HAP-1 (cell line): ENCODE data around the gene RBMS1.
"Not testable (repeated sequence)": the region's sequence is repeated elsewhere in the genome, so short reads cannot be mapped to it uniquely, and the experiment has no call there.

Experiments used
- DNase-seq, 2 experiments: peaks; one replicate each; pipeline ENCODE4 v3.0.0-alpha.2; 2016 to 2020; ENCODE audit warnings: low spot score in 2 of 2
- H3K27me3 ChIP-seq: fragments of 250-450 bp; sonication (Bioruptor Pico); 2 replicates; pipeline ENCODE4 v1.5.1; 2020; ENCODE audit warnings: low read depth, mild to moderate bottlenecking, moderate library complexity
- H3K36me3 ChIP-seq: fragments of 250-450 bp; sonication (Bioruptor Pico); replicated peaks from 2 replicates; pipeline ENCODE4 v1.5.1; 2020; ENCODE audit warnings: mild to moderate bottlenecking
- H3K4me1 ChIP-seq: fragments of 250-450 bp; sonication (Bioruptor Pico); 2 replicates; pipeline ENCODE4 v1.5.1; 2020; ENCODE audit warnings: mild to moderate bottlenecking
- H3K4me3 ChIP-seq: fragments of 250-450 bp; sonication (Bioruptor Pico); 2 replicates; pipeline ENCODE4 v1.5.1; 2020; ENCODE audit warnings: mild to moderate bottlenecking, moderate library complexity
- H3K9me3 ChIP-seq: fragments of 250-450 bp; sonication (Bioruptor Pico); 2 replicates; pipeline ENCODE4 v1.5.1; 2020; ENCODE audit warnings: mild to moderate bottlenecking, moderate library complexity
- in situ Hi-C: fragments of 300-500 bp; cut with MboI; formaldehyde crosslinking; loops from 3 replicates; pipeline ENCODE4 v1.14.3; 2020; ENCODE audit warnings: low sequenced_read_pairs, inconsistent platforms, mixed read lengths

Gene RBMS1

DNA sequence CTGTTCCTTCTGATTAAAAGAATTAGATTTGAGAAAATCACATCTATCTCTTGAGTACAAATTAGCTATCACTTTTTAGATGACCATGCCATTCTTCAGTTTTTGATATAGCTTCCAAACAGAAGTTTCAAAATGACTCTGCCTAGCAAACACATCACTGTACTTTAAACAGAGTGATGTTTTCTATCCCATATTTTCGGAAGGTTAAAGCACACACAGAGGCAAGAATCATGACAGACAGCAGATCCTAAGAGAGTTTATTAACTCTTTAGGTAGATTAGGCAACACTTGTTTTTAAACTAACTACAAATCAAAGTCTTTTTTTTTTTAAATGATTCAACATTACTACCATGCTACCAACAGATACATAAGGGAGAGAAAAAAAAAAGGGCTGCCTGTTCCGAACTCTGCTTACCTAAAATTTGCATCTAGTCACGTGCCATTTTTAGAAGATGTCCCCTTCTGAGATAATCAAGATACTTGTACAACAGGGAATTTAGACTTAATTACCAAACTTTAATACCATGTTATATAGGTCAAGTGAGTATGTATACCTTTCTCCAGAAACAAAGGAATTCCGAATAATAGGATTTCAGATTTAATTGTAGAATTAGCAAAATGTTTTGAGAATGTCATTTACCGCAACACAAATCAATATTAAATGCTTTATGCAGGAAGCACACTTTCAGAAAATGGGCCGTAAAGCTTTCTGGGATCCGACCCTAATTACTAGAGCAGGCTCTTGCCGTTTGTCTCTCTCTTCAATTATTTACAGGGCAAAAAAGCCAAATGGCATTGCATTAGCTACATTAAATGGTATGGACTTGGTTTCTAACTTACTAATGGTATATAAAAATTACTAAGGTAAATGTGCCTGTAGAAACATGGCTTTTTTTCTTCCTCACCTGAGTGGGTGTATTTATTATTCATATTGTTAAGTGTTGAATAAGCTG is 2.6 kb downstream of the RBMS1 start:
- H3K9me3 ChIP-seq: no peaks in the 10 kb centered on the region
- DNase-seq: no peak
- no peaks in the 10 kb centered on the region for H3K27me3 ChIP-seq
- H3K4me3 ChIP-seq: peak overlapping the region; percentile 70
- in situ Hi-C loops: no loop called here
- H3K36me3 ChIP-seq: no peaks in the 10 kb centered on the region
- H3K4me1 ChIP-seq: peaks cover 20% of the 10 kb centered on the region

DNA sequence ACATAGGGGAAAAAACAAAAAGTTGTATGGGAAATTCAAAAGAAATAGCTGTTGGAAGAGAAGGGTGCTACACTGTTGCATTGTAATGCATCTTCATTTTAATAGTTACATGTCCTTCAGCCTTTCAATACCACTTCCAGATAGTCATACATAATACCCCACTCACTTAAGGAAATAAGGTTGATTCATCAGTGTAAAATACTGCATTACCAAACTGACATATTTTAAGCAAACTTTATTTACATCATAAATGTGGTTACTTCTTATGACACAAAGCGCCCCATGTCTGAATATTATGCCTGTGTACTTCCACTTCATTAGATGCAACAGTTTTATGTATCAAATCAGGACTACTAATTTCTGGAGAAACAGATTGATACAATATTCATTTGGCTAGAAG is 4.5 kb downstream of the RBMS1 start:
- Histone ChIP-seq H3K4me3 (no peak overlapping the region), H3K9me3 (no peaks in the 10 kb centered on the region), H3K4me1 (peaks cover 17% of the 10 kb centered on the region), H3K36me3 (no peaks in the 10 kb centered on the region), H3K27me3 (no peaks in the 10 kb centered on the region)
- in situ Hi-C loops: no loop called here
- DNase-seq: no peak

DNA sequence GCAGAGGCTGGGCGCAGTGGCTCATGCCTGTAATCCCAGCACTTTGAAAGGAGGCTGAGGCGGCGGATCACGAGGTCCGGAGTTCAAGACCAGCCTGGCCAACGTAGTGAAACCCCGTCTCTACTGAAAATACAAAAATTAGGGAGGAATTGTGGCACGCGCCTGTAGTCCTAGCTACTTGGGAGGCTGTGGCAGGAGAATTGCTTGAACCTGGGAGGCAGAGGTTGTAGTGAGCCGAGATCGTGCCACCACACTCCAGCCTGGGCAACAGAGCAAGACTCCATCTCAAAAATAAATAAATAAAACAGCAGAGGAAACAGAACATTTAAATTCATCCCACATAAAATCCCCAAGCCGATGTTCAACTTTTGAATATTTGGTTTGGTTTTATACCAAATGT is 5.3 kb downstream of the RBMS1 start:
- H3K9me3 ChIP-seq, DNase-seq, H3K36me3 ChIP-seq, in situ Hi-C loops, H3K4me3 ChIP-seq, H3K27me3 ChIP-seq: not testable (repeated sequence)
- H3K4me1 ChIP-seq: peaks cover 15% of the 10 kb centered on the region

DNA sequence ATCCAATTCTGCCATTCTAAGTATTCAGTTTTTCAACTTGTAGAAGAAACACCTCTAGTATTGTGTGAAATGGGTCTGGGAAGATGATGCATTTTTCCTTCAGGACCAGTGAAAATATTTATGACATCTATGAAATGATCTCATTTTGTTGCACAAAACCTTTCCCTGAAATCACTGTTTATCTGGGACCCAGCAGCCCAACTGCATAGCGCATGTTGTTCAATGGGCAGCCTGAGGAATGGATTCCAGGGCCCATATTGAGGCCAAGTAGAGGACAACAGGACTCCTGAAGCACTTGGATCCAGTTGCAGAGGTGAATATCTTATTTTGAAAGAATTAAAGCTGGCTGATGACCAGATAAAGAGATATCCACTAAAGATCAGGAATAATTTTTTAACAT is 7.3 kb downstream of the RBMS1 start:
- in situ Hi-C loops: no loop called here
- Histone ChIP-seq H3K36me3 (no peaks in the 10 kb centered on the region), H3K27me3 (no peaks in the 10 kb centered on the region), H3K4me3 (no peak overlapping the region), H3K9me3 (no peaks in the 10 kb centered on the region), H3K4me1 (peaks cover 18% of the 10 kb centered on the region)
- DNase-seq: no peak

DNA sequence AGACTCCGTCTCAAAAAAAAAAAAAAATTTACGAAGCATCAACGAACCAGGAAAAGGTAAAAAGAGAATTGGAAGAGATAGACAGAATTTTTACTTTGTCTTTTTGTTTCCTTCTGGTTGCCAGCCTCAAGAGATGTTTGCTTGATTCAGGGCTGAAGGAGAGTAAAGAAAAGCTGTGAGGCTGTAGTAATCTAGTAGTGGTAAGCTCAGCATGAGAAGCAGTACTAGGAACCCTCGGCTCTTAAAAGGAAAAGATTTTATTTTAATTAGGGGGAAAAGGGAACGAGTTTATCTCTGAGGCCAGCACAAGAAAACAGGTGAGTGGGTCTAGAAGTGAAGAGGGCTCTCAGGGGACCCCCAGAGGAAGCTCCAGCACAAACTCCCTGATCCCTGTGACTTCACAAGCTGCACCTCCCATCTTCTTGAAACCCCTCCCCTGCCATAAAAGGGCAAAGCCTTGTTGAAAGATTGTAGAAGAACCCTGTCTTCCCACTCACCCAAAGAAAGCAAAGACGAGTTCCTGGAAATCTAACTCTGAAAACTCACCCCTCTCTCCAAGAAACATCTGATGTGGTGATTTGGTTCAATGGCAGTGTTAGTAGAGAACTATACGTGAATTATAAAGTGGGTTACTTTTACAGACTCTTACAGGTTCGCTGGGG is 8.6 kb downstream of the RBMS1 start:
- H3K27me3 ChIP-seq: no peaks in the 10 kb centered on the region
- H3K9me3 ChIP-seq: no peaks in the 10 kb centered on the region
- no peak overlapping the region for H3K4me3 ChIP-seq
- in situ Hi-C loops: no loop called here
- H3K4me1 ChIP-seq: peaks cover 16% of the 10 kb centered on the region
- no peaks in the 10 kb centered on the region for H3K36me3 ChIP-seq
- no peak for DNase-seq

DNA sequence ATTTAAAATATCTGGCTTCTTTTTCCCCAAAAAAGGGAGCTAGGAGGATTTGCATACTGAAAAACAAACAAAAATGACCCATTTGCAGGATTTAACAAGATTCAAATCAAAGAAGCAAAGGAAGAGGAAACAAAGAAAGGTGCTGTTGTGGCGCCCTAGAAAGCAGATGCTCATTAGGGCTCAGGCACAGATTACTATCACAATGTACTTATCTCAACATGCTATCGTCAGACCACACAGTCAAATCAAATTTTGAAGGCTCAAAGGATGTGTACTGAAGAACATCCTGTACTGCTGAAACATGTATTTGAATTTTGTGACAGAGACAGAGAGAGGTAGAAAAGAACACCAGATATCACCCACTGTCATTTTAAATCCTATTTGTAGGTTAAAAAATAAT is 10.9 kb downstream of the RBMS1 start:
- no peaks in the 10 kb centered on the region for H3K9me3 ChIP-seq
- no peaks in the 10 kb centered on the region for H3K36me3 ChIP-seq
- H3K4me3 ChIP-seq: no peak overlapping the region
- DNase-seq: no peak
- H3K4me1 ChIP-seq: peaks cover 9% of the 10 kb centered on the region
- H3K27me3 ChIP-seq: no peaks in the 10 kb centered on the region
- in situ Hi-C loops: no loop called here

DNA sequence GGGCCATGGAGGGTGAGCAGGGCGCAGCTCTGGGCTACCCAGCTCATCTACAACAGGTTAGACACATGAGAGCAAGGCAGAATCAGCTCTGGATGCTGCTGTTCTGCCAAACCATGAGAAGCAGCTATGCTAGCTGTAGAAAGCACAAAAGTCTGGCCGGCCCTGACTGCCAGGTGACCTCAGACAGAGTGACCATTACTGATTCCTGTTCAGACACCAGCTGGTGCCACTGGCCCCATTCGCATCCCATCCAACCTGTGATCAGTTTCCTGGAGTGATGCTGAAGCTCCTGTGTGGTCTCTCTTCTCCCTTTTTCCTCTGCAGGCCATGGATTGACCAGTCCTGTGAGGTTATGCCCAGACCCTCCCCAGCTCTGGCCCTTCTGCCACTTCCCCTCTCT is 14.3 kb downstream of the RBMS1 start:
- Histone ChIP-seq H3K9me3 (no peaks in the 10 kb centered on the region), H3K27me3 (no peaks in the 10 kb centered on the region), H3K4me3 (no peak overlapping the region), H3K36me3 (no peaks in the 10 kb centered on the region), H3K4me1 (peaks cover 21% of the 10 kb centered on the region)
- no peak for DNase-seq
- in situ Hi-C loops: no loop called here

DNA sequence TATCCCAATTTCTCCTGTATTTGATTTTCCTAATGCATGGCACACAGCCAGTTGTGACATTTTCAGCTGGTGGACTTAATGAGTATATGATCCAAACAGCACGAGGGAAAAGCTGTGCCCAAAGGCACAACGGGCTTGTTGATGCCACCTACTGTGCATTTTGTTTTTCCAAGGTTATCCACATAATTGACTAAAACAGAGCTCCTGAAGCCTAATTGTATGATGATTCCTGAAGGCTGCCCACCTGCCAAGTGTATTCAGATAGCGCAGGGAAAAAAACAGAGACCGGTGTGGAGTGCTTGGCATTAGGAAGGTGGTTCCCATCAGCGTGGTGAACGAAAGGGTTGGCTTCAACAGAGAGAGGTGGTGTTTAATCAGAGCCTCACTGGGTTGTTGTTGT is 14.9 kb downstream of the RBMS1 start:
- Histone ChIP-seq H3K4me1 (peaks cover 27% of the 10 kb centered on the region), H3K36me3 (no peaks in the 10 kb centered on the region), H3K9me3 (no peaks in the 10 kb centered on the region), H3K27me3 (no peaks in the 10 kb centered on the region), H3K4me3 (no peak overlapping the region)
- no peak for DNase-seq
- in situ Hi-C loops: no loop called here

DNA sequence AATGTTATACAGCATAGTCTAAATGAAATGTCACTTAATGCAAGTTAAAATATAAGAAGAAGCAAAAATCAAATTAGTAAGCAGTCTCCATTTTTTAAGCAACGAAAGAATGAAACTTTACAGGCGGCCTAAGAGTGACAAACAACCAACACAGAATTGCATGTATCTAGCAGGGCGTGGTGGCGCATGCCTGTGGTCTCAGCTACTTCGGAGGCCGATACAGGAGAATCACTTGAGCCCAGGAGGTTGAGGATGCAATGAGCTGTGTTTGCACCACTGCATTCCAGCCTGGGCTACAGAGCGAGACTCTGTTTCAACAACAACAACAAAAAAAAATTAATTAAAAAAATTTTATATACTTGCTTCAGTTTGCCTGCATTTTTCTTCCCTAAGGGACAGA is 16.6 kb downstream of the RBMS1 start:
- Histone ChIP-seq H3K4me1 (peaks cover 32% of the 10 kb centered on the region), H3K9me3 (no peaks in the 10 kb centered on the region), H3K27me3 (no peaks in the 10 kb centered on the region), H3K4me3 (no peak overlapping the region), H3K36me3 (no peaks in the 10 kb centered on the region)
- DNase-seq: no peak
- in situ Hi-C loops: no loop called here

DNA sequence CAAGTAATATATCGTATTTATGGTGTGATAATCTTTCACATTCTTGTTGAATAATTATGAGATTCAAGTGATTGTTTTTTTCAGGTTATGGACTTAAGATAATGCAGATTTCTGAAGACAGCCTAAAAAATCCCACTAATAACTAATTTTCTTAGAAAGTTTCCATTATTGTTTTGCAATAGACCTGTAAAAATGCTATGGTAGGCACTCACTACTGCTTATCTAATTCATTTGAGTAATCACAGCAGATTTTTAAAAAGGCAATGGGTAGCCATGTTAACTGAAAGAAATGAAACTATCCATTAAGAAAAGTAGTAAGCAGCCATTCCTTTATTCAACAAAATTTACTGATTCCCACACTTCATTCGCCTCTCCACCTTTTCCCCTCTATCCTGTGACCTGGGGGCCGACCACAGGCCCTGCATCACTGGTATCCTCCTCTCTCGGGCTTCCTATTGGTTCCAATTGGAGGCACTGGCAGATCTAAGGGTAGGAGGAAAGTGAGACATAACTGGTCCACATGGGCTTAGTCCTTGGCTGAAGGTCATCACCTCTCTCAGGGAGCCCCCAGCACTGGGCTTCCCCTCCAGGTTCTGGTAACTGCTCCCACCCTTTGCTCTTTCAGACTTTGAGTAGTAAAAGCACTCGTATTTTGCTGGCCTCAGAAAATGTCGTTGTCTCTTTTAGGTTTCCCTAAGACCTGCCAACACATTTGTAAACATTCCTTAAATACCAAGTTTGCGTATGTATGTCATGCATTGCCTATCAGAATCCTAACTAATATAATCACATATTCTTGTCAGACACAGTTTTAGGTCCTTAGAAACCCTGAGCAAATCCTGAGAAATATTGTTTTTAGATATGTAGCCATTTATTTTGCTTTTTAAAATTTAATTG is 18.5 kb downstream of the RBMS1 start:
- Histone ChIP-seq H3K9me3 (no peaks in the 10 kb centered on the region), H3K27me3 (no peaks in the 10 kb centered on the region), H3K4me3 (no peak overlapping the region), H3K36me3 (no peaks in the 10 kb centered on the region), H3K4me1 (peaks cover 35% of the 10 kb centered on the region)
- in situ Hi-C loops: no loop called here
- DNase-seq: no peak

DNA sequence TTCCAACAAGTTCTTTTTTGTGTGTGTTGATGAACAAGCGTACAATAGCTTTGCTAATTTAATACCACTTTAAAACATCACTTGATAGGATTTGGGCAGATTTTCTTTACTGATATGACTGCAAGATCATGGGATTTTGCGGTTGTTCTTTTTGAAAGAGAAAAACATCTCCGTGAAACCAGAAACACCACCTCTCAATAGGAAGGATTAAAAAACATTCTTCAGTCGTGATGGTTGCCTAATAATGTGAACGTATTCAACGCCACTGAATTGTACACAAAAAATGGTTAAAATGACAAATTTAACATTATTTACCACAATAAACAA is 19.3 kb downstream of the RBMS1 start:
- in situ Hi-C loops: no loop called here
- Histone ChIP-seq H3K36me3 (no peaks in the 10 kb centered on the region), H3K9me3 (no peaks in the 10 kb centered on the region), H3K27me3 (no peaks in the 10 kb centered on the region), H3K4me1 (peaks cover 35% of the 10 kb centered on the region), H3K4me3 (no peak overlapping the region)
- DNase-seq: peak in 1 of 2 experiments; percentile 82

DNA sequence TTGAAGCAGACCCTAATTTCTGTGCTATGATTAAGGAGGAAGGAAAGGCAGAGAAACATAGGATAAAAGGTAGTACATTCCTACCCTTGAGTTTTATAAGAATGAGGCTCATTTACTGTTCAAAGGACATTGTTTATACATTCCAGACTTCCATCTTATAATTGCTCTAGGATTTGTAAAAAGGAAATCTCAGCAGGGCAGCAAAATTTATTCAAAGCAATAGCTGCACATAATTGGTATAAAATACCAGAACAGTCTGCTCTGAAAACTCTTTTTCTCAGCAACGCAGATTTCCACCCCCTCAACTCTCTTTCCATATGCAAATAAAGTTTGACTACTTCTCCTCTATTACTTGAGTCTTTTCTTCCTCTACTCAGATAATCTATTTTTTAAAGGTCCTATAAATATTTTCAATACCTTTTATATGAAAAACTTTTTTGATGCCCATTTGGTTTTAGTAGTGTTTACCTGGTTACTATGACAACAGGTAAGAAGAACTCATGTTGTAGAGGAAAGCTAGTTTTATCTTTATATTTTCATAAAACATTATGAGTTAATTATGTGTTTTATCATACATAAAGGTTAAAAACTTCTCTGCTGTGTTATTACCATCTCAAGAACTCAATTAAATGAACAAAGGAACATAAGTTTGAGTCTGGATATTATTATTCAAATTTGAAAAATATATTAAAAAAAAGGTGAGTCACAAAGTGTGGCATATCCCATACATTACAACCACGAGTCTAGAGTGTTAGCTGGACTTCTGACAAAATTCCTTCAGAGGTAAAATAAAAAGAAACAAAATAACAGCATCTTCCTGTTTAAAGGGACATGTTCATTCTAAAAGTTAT is 19.9 kb downstream of the RBMS1 start:
- peak; percentile 21 to 80 for DNase-seq
- H3K4me1 ChIP-seq: peaks cover 35% of the 10 kb centered on the region
- H3K27me3 ChIP-seq: no peaks in the 10 kb centered on the region
- no peak overlapping the region for H3K4me3 ChIP-seq
- in situ Hi-C loops: no loop called here
- H3K36me3 ChIP-seq: no peaks in the 10 kb centered on the region
- H3K9me3 ChIP-seq: no peaks in the 10 kb centered on the region

DNA sequence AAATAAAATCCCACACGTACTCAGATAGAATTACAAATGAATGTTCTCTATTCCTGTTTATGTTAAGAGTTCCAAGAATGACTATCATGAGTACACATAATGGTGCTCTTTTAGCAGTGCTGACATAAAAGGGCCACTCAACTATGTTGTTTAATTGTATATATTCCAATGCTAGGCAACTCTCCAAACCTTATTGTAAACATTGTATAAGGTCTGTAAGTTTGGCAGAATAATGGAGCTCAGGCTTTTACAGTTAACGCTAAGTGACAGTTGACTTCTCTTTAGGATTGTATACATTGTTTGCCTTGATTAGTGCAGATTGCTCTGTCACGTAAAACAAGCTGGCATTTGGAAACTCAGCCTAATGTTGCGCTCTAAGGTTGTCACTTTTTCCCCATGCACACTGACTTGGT is 20.8 kb downstream of the RBMS1 start:
- H3K4me1 ChIP-seq: peaks cover 35% of the 10 kb centered on the region
- H3K27me3 ChIP-seq: no peaks in the 10 kb centered on the region
- in situ Hi-C loops: no loop called here
- DNase-seq: peak; percentile 42 to 97
- H3K36me3 ChIP-seq: no peaks in the 10 kb centered on the region
- H3K4me3 ChIP-seq: no peak overlapping the region
- no peaks in the 10 kb centered on the region for H3K9me3 ChIP-seq
